ENCODE results near the gene TBC1D2B.

TBC1D2B gene

DNA sequence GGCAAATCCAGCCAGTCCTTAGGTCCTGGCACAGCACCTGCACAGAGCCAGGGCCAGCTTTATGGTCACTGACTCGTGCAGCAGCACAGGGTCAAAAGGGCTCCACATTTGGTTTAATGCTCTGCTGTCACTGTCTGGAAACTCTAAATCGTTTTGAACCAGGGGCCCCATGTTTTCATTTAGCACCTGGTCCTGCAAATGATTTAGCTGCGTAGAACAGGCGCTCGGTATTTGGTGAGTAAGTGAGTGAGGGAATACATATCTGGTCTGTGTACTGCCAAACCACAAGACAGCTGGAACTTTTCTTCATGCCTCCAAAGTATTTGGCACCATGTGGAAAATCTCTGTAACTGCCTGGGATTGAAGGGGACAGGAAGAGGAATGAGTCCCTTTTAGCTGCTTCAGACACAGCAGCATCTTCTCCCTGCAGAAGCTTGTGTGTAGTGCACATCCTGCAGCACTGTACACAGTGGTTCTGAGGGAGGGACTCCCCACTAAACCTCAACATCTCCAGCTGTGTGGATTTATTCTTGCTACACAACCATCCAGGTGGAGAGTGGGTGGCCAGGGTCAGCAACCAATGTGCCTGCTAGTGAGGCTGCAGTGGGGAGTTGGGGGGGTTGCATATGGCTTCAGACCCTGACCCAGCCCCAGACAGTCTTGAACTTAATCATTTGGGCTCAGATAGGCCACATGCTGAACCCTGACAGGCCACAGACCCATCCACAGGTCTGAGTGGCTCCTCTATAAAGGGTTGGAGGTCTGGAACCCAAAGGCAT, 15.9 kb upstream of the TBC1D2B start:
- DNase-seq, result no peak

DNA sequence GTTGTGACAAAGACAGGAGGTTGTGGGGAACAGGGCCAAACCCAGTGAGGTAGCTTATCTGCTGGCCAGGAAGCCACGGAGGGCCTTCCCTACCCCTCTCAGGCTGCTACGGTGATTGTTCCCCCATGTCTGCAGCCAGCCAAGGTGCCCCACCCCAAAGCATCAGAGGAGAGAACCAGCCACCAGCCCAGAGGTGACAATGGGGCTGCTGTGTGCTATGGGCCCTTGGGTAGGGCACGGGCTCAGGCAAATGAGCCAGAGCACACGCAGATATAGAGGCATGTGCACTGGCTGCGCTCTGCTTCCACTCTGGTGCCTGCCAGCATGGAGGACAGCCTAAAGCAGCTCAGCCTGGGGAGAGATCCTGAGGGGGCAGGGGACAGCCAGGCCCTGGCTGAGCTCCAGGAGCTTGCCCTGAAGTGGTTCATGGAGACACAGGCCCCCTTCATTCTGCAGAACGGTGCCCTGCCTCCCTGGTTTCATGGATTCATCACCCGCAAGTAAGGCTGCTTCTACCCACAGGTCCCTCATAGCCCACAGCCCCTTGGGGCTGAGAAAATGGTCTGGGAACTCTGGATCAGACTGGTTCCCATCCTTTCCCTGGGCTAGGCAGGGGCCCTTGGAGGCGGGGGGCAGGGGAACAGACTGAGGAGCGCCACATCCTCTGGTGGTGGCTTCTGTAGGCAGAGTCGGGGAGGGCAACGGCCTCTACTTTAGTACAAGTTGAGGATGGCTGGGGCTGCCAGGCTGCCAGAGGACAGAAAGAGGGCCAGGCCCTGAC, 14.9 kb upstream of the TBC1D2B start, which contains the start of gene SH2D7:
SH2D7 (plus strand) TSS at position 301 of the 781 bp plus-strand sequence; CDS start at position 325, 24 bp downstream.
- no peak for DNase-seq

DNA sequence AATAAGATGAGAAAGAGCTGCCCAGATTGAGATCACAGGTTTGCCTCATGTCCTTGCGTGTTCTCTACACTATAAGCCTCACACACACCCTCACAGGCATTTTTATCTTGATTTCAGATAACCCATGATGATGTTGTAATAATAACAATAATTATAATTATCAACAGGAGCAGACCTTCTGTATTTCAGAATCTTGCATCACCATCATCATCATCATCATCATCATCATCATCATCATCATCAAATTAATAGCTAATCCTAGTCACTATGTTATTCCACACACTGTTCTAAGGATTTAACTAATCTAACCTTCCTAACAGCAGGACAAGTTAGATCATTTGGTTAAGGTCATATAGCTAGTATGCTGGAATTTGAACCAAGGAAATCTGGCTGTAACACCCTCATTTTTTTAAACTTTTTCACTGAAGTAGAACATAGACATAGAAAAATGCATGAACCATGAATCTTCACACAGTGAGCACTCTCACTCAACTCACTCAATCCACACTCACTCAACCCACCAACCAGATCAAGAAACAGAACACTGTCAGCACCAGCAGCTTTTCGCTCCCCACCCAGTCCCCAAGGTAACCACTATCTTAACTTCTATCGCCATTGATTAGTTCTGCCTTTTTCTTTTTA, 13.0 kb upstream of the TBC1D2B start:
- DNase-seq, result no peak

DNA sequence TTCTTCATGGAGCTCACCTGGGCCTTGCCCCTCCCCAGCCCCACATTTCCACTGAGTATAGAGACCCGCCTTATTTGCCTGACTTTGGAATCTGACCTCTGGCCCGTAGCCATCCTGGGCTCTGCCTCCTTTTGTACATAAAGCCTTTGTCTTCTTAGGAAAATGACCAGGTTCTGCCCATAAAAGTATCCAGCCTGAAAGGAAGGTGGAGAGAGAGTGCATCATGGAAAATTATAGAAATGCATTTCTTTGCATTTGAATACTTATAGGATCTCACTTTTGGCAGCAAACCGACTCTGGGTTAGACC, 11.2 kb upstream of the TBC1D2B start:
- DNase-seq, result no peak

DNA sequence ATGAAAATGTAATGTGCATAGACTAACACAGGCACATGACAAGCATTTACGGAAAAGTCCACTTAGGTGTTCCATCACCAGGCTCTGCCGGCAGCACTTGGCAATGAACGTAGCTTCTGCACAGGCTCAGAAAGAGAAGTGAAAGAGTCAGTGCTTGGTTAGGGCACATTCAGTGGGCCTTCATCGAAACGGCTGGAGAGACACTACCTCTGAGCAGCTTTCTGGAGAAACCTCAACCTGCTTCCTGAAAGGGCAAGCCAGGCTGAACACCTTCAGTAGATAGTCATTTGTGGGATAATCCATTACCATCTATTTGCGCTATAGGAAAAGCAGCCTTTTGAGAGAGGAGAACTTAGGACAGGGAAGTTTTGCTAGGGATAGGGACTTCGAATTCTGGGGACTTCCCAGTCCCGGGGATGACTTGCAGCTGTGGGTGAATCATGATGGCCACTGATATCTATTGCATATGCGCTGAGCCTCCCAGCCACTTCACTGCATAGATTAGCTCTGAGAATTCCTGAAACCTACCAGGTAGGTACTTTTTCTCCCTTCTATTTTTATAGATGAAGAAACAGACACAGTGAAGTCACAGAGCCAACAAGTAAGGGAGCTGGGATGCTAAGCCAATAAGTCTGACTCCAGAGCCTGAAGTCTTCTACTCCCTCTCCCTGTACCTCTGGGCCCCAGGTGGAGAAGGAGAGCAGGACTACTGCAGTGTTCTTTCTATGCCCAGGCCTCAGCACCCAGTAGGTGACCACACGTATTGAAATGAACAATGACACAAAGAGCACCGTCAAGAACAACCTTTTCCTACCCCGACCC, 10.7 kb upstream of the TBC1D2B start:
- DNase-seq, result no peak

DNA sequence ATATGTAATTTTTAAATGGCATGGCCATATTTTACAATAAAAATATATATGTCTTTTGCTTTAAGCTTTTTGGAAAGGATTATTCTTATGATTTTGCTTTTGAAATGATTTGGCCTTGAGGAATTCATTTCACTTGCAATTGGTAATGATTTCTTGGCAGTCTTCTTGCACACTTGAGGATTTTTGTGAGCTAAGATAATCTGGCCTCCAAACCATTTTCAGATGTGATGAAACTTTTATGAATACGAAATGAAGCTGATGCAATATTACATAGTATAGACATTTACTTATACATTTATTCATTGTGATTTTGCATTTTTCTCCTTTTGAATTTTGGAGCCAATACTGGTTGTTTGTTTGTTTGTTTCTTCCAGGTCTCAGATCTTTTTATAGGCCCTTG, 8.4 kb upstream of the TBC1D2B start:
- DNase-seq, result no peak

DNA sequence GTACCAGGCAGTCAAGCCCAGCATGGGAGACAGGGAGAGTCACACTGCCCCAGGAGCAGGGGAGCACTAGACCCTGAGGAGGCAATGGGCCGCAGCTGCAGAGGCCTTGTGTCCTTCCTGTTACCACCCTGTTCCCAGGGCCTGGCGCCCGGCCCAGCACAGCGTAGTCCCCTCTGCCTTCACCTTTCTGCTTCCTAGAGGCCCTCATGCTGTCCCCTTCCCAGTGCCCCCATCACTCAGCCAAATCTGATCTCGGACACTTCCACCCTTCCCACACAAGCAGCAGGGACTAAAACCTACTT, 6.9 kb upstream of the TBC1D2B start:
- DNase-seq, result no peak

- no peak for DNase-seq
Observed at GRCh38 chr15:78083687-78084448, 6.4 kb upstream of the TBC1D2B start.

- DNase-seq, result no peak
Observed at GRCh38 chr15:78083186-78083585, 5.7 kb upstream of the TBC1D2B start.

DNA sequence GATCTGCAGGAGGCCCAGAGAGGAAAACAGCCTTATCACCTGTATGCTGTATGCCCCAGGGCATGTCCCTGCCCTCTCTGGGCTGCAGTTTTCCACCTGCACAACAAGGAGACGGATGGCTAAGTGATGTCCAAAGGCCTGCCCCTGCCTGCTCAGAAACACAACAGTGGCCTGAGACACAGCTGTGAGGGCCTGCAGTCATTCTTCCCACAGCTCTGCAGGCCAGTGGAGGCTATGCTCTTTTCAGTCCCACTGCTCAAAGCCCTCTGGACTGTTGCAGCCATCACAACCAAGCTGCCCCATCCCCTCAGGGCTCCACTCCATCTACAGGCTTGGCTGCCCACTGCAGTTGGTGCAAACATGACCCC, 5.2 kb upstream of the TBC1D2B start:
- no peak for DNase-seq

DNA sequence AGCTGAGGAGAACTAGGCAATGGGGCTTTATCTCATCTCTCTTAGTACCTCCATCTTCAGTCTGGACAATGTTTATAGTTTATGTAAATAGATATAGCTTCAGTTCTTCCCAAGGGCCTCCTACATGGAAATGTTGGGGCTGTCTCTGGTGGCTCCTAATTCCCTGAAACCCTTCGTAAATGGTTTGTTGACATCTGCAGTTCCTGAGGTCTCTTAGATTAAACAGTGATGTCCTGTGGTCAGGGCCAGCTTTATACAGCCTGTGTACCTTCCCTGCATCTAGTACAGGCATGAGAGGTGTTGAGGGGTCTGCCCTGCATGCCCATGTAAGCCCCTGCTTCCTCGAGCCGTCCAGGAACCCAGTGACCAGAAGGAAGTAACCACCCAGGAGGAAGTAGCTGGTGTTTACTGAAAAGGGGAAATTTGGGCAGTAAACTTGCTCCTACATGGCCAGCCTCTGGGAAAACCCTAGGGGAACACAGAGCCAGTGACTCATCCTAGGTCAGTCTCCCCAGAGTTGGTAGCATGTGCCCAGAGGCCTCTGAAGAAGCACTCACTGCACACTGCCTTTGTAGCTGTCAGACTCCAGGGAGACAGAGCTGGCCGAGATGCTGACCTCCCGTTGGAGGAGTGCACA, 4.7 kb upstream of the TBC1D2B start:
- DNase-seq, result no peak

- DNase-seq, result no peak
Observed at GRCh38 chr15:78080088-78080460, 2.6 kb upstream of the TBC1D2B start.

DNA sequence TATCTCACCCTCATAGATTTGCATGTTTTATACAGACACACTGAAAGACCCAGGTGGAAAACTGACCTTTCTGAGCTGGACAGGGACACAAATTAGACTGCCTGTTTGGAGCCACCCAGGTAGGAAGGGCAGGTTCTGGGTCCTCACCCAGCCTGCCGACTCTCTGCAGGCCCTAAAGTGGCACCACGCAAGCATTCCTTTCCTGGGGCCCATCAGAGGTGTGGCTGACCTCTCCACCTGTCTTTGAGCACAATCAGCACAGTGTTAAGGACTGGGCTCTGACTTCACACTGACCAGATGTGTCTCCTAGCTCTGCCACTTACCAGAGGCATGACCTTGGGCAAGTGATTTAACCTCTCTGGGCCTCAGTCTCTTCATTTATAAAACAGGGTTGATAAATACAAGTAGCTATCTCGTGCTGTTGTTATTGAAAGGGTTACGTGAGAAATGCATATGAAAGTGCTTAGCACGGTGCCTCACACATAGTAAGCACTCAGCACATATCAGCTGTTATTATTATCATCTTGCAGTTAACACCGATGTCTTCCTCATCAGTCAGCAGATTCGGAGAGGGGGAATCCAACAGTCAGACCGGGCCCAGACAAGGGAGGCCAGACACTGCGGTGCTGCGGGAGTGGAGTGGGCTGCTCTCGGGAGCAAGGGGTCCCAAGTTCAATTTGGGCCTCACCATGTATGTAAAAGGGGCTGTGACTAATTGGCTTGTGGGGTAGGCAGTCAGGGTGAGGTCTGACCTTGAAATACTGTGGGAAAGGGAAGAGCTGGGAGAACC, 2.0 kb upstream of the TBC1D2B start:
- DNase-seq, result no peak

- no peak for DNase-seq
Observed at GRCh38 chr15:78077871-78078210, 330 bp upstream of the TBC1D2B start.

GRCh38 chr15:78076231-78077052, 1.1 kb downstream of the TBC1D2B start:
- peak in 1 of 5 donors; percentile 20 for DNase-seq

- no peak for DNase-seq
Observed at GRCh38 chr15:78075490-78076230, 1.9 kb downstream of the TBC1D2B start.

DNA sequence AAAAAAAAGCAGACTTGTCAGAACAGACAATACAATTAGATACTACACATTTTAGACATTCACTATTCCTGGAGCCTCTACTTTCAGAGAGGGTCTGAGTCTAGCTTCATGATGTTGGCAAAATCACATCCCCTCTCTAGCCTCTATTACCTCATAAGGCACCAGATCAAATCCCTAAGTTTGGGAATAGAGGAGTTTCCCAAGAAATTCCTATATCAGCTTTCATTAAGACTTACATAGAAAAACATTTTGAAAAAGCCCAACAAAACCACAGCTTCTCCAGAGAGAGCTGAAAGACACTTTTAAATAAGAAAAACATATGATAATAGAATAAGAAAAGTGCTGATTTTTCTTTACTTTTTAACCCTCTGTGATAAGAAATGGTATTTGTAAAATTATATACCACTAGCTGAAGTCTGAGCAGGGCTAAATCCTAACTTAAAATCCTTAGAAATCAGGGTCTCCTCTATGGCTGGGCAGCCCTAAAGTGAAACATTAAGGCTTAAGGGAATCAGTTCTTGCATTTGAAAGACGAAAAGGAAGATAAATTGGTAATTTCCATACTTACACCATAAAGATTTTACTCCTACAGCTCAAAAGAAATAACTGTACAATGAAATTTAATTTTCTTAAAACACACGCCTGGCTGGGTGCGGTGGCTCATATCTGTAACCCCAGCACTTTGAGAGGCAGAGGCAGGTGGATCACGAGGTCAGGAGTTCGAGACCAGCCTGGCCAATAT, 4.3 kb downstream of the TBC1D2B start:
- DNase-seq, result no peak

DNA sequence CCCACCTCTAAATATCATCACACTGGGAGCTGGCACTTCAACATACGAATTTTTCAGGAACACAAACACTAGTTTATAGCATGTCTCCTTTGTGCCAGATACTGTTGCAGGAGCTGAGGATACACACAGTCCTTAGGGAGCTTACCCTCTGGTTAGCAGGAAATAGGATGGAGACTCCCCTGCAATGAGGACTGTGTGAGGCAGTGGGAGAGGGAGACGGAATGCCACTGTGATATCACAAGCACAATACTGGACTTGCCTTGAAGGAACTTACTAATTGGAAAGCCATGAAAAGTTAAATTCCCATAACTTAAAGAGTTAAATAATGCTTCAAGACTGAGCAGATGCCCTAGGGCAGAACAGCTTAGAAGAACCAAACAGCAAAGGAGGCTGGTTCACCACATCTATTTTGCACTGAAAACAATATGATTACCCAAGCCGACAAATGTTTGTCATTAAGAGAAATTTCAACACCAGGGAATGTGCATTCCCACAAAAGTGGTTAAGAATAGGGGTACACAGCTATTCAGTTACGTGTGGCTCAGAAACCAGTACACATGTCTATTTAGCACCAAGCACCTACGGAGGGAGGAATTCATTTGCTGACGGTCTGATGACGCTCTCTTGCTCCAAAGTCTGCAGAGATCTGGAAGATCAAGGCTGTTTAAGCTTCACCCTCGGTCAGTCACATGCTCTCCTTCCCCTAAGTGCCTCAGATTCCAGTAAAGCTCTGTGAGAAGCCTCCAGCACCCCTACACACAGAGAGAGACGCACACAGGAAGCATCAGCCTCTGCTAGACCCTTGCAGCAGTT, 5.2 kb downstream of the TBC1D2B start:
- DNase-seq, result peak in 1 of 5 donors; percentile 49

All from T-helper 1 cell (primary cell).